ENCODE results near the gene INSIG2. TPM values are rescaled to one million over a fixed set of nuclear protein-coding genes. Genes with fewer than 3 reads are reported as not detected.

INSIG2 gene
- total and polyA plus RNA-seq, 2 of the 8 experiments (the other 6 are each of a cell fraction or from before 2014, with no cell fraction given) = 7.0 to 11.2 TPM

GRCh38 chr2:118091140-118091478 is 2.8 kb downstream of the INSIG2 start:
- Histone ChIP-seq H3K56ac (replicated peaks; ENCODE audit: insufficient read length, low read depth, low read length) (no peak overlapping the region), H3K4me3 (ENCODE audit: extremely low read depth in 1 of 4, insufficient read depth in 2 of 4, low read depth in 3 of 4, low read length in 4 of 4) (no peak overlapping the region), H2AFZ (ENCODE audit: low read length) (no peak overlapping the region), H3K14ac (ENCODE audit: insufficient read length) (no peak overlapping the region), H2BK20ac (ENCODE audit: low read length) (no peak overlapping the region), H4K8ac (ENCODE audit: extremely low read depth, insufficient read depth, low read length) (no peak overlapping the region), H2BK120ac (replicated peaks; ENCODE audit: low read depth, low read length) (no peak overlapping the region), H3K27me3 (replicated peaks in 1 of 4; ENCODE audit: control insufficient read depth in 3 of 4, extremely low read depth in 1 of 4, insufficient read depth in 3 of 4, low read length in 3 of 4) (no peaks in the 10 kb centered on the region), H3K79me1 (ENCODE audit: low read depth, low read length) (no peaks in the 10 kb centered on the region; the same call in 1 of the 2 replicates), H4K91ac (replicated peaks; ENCODE audit: insufficient read length, low read length) (no peak overlapping the region), H3K36me3 (ENCODE audit: control insufficient read depth in 2 of 4, insufficient read depth in 4 of 4, low read length in 3 of 4) (no peaks in the 10 kb centered on the region), H3K18ac (ENCODE audit: extremely low read depth, low read length) (no peak overlapping the region), H3K23ac (ENCODE audit: insufficient read length) (no peak overlapping the region), H2BK5ac (ENCODE audit: low read depth, low read length) (no peak overlapping the region), H4K5ac (ENCODE audit: insufficient read length, low read depth, low read length) (no peak overlapping the region), H3K4ac (replicated peaks; ENCODE audit: insufficient read length, low read depth, low read length) (no peak overlapping the region), H3K4me1 (replicated peaks in 1 of 4; ENCODE audit: control insufficient read depth in 3 of 4, insufficient read depth in 4 of 4, low read length in 3 of 4) (peaks cover 2 to 3% (median 3%) of the 10 kb centered on the region in 4 experiments; a peak in 4 of 7 replicates), H3K9me3 (ENCODE audit: insufficient read depth in 2 of 2, low read depth in 1 of 2, low read length in 1 of 2) (no peaks in the 10 kb centered on the region), H3K9ac (replicated peaks in 1 of 4; ENCODE audit: extremely low read depth in 1 of 4, low read depth in 3 of 4, low read length in 3 of 4) (no peak overlapping the region), H3K23me2 (ENCODE audit: low read depth, low read length) (no peaks in the 10 kb centered on the region; the same call in 1 of the 2 replicates), H3K79me2 (ENCODE audit: control insufficient read depth in 1 of 2, insufficient read depth in 2 of 2, low read length in 2 of 2) (peaks cover 2 to 62% of the 10 kb centered on the region in 2 experiments; a peak in 2 of 4 replicates), H3K4me2 (ENCODE audit: insufficient read depth in 1 of 2, low read depth in 2 of 2, low read length in 2 of 2) (no peak overlapping the region), H3K27ac (ENCODE audit: low read depth, low read length) (no peak overlapping the region), H2BK15ac (ENCODE audit: low read length) (no peak overlapping the region), H2BK12ac (ENCODE audit: low read depth, low read length) (no peak overlapping the region), H2AK5ac (ENCODE audit: low read depth, low read length) (no peak overlapping the region), H4K20me1 (replicated peaks in 1 of 2; ENCODE audit: control insufficient read depth in 1 of 2, insufficient read depth in 2 of 2, low read length in 2 of 2) (no peaks in the 10 kb centered on the region)
- ChIA-PET POLR2A (ENCODE audit: partially characterized antibody) (interaction anchor here (0.6 to 1.2 kb wide), 2 partner anchors 15 to 17 kb away, joined by 3 read pairs; no protein-coding TSS in a partner anchor), CTCF (ENCODE audit: partially characterized antibody) (interaction anchor here (1.2 kb wide), 1 partner anchor 58 kb away, joined by 3 read pairs; no protein-coding TSS in a partner anchor)
- FAIRE-seq (no peak), DNase-seq (ENCODE audit: low read depth in 1 of 2, low spot score in 2 of 2) (no peak)
- 75% methylated on average over 2 of the region's 2 CpGs; no CpG with 5 or more reads in 1 of the 2 experiments for WGBS, 2 experiments (ENCODE audit: extremely low coverage in 1 of 2, insufficient coverage in 1 of 2, insufficient read length in 1 of 2, insufficient replicate concordance in 2 of 2, low coverage in 1 of 2, low lambda C conversion rate in 2 of 2, missing lambda C conversion rate in 1 of 2)
- TF ChIP-seq POLR2AphosphoS5 (IDR thresholded peaks at IDR 0.05; ENCODE audit: low read depth, low read length) (no peak), ATF3 (IDR thresholded peaks at IDR 0.05; ENCODE audit: insufficient read depth, low read depth, low read length) (no peak), RFX5 (IDR thresholded peaks at IDR 0.05; ENCODE audit: borderline replicate concordance, low read depth, low read length) (no peak), CBX8 (IDR thresholded peaks at IDR 0.05; ENCODE audit: borderline replicate concordance, low read depth, low read length) (no peak), HDAC2 (IDR thresholded peaks at IDR 0.05; ENCODE audit: borderline replicate concordance in 1 of 2, low read depth in 2 of 2, low read length in 2 of 2) (no peak)
